B cell (primary cell): ENCODE data around the gene SOHLH2. TPM values are rescaled to one million over a fixed set of nuclear protein-coding genes. Genes with fewer than 3 reads are reported as not detected.

Experiments used
- ATAC-seq: fragments of 200-7000 bp; cut with Tn5 transposase; one replicate; pipeline ENCODE4 v1.10.0; 2021; ENCODE audit warnings: low read depth, mild to moderate bottlenecking, moderate number of reproducible peaks, moderate library complexity
- CTCF ChIA-PET: fragments of 350-600 bp; sonication (Branson Sonifier 250); formaldehyde crosslinking; loops from one replicate; lab custom pipeline; 2021; ENCODE audit warnings: antibody characterized with exemption, inconsistent platforms; lab: Charles Lee
- POLR2A ChIA-PET: fragments of 350-600 bp; sonication (Branson Sonifier 250); formaldehyde crosslinking; loops from one replicate; lab custom pipeline; 2021; ENCODE audit warnings: antibody characterized with exemption; lab: Charles Lee
- DNase-seq: peaks from one replicate; pipeline ENCODE4 v3.0.0; 2013
- H2AFZ ChIP-seq: 2 replicates; pipeline ENCODE4 v1.6.1; 2012; ENCODE audit warnings: mild to moderate bottlenecking, low read depth, low read length; ENCODE audit not compliant: insufficient read depth, poor library complexity, severe bottlenecking
- H3K27ac ChIP-seq, 2 donors: 1 replicate in 1 of 2; 2 replicates in 1 of 2; pipeline ENCODE4 v1.5.1; 2012 to 2013; ENCODE audit warnings: low read length in 2 of 2, mild to moderate bottlenecking in 2 of 2, moderate library complexity in 1 of 2
- H3K27me3 ChIP-seq, 4 experiments: fragments of 200-600 bp in 1 of 4; sonication (generic) in 1 of 4; replicated peaks in 1 of 4; 1 replicate in 2 of 4; 2 replicates in 2 of 4; pipeline versions ENCODE4 v1.6.1 to v1.7.0; 2013 to 2016; ENCODE audit warnings: low read length in 3 of 4, mild to moderate bottlenecking in 2 of 4, mixed read lengths in 1 of 4, moderate library complexity in 1 of 4; ENCODE audit not compliant: insufficient read depth in 4 of 4, control insufficient read depth in 3 of 4; ENCODE audit errors: control extremely low read depth in 1 of 4
- H3K36me3 ChIP-seq, 2 experiments: replicated peaks in 1 of 2; 1 replicate in 1 of 2; 2 replicates in 1 of 2; pipeline versions ENCODE4 v1.6.1 to v1.7.1; 2013; ENCODE audit warnings: low read length in 1 of 2; ENCODE audit not compliant: insufficient read depth in 2 of 2, control insufficient read depth in 1 of 2; ENCODE audit errors: control extremely low read depth in 1 of 2, extremely low read depth in 1 of 2
- H3K4me1 ChIP-seq, 2 donors: fragments of 200-600 bp in 1 of 2; sonication (generic) in 1 of 2; 1 replicate in 1 of 2; 2 replicates in 1 of 2; pipeline versions ENCODE4 v1.5.1 to v1.6.1; 2013 to 2017; ENCODE audit warnings: low read length in 2 of 2; ENCODE audit not compliant: control insufficient read depth in 2 of 2, insufficient read depth in 2 of 2
- H3K4me2 ChIP-seq: replicated peaks from 2 replicates; pipeline ENCODE3; 2012; ENCODE audit warnings: mild to moderate bottlenecking, low read depth, low read length; ENCODE audit not compliant: poor library complexity, severe bottlenecking
- H3K4me3 ChIP-seq, 5 experiments: fragments of 200-600 bp in 1 of 5; sonication (generic) in 1 of 5; 1 replicate in 3 of 5; 2 replicates in 2 of 5; pipeline versions ENCODE4 v1.5.1 to v1.7.0; 2011 to 2016; ENCODE audit warnings: low read length in 4 of 5, mild to moderate bottlenecking in 4 of 5, low read depth in 2 of 5, control low read depth in 1 of 5, moderate library complexity in 1 of 5; ENCODE audit not compliant: insufficient read depth in 1 of 5; ENCODE audit errors: control extremely low read depth in 1 of 5, extremely low read depth in 1 of 5
- H3K79me2 ChIP-seq: fragments of 200-600 bp; sonication (generic); one replicate; pipeline ENCODE4 v1.6.0; 2016; ENCODE audit warnings: low read length; ENCODE audit not compliant: control insufficient read depth, insufficient read depth
- H3K9ac ChIP-seq: fragments of 200-600 bp; sonication (generic); 2 replicates; pipeline ENCODE4 v1.6.1; 2017; ENCODE audit warnings: mild to moderate bottlenecking, low read length, moderate library complexity
- H3K9me3 ChIP-seq, 3 donors: one replicate each; pipeline versions ENCODE4 v1.6.1 to v1.7.1; 2013; ENCODE audit warnings: low read length in 2 of 3; ENCODE audit not compliant: control insufficient read depth in 2 of 3, insufficient read depth in 1 of 3; ENCODE audit errors: control extremely low read depth in 1 of 3
- H4K20me1 ChIP-seq: 2 replicates; pipeline ENCODE4 v1.6.0; 2012; ENCODE audit warnings: mild to moderate bottlenecking, low read length; ENCODE audit not compliant: insufficient read depth, control insufficient read depth, poor library complexity, severe bottlenecking
- H3K27ac Mint-ChIP-seq: one replicate; pipeline ENCODE4 v1.8.0; 2021; ENCODE audit warnings: mixed read lengths
- H3K27me3 Mint-ChIP-seq: one replicate; pipeline ENCODE4 v1.8.0; 2021; ENCODE audit warnings: mixed read lengths
- H3K4me1 Mint-ChIP-seq: one replicate; pipeline ENCODE4 v1.8.0; 2021; ENCODE audit warnings: mixed read lengths
- H3K4me3 Mint-ChIP-seq: one replicate; pipeline ENCODE4 v1.8.0; 2021; ENCODE audit warnings: mixed read lengths
- H3K9me3 Mint-ChIP-seq: one replicate; pipeline ENCODE4 v1.8.0; 2022; ENCODE audit warnings: mixed read lengths; ENCODE audit not compliant: insufficient read depth
- CTCF ChIP-seq: fragments of 200-600 bp; IDR thresholded peaks from one replicate; pipeline ENCODE4 v1.8.0; 2022; ENCODE audit warnings: antibody characterized with exemption, mild to moderate bottlenecking
- EZH2 ChIP-seq: IDR thresholded peaks from 2 replicates; pipeline ENCODE4 v1.6.1; 2012; ENCODE audit warnings: borderline replicate concordance, low read depth, mild to moderate bottlenecking, moderate library complexity, low read length; ENCODE audit not compliant: insufficient read depth, poor library complexity, severe bottlenecking
- WGBS: methylation state at CpG from one replicate; pipeline ENCODE4 v1.1.5; 2013; ENCODE audit warnings: missing lambda C conversion rate; ENCODE audit not compliant: insufficient coverage; 5-methylcytosine and 5-hydroxymethylcytosine counted together
- intact Hi-C: fragments of 100-400 bp; cut with micrococcal nuclease; formaldehyde crosslinking; loops from one replicate; pipeline ENCODE4 v1.10.0; 2022
- polyA plus RNA-seq: library from polyadenylated mRNA; depleted of rRNA; stranded (reverse); fragments of >200 nt; gene quantifications from 2 replicates; pipeline ENCODE4 v1.2.3, GENCODE V29; 2012
- total RNA-seq, 2 donors: library from RNA; stranded (reverse); fragments of 120-200 nt in 1 of 2; gene quantifications; 1 replicate in 1 of 2; 2 replicates in 1 of 2; pipeline versions ENCODE4 v1.2.3 to v1.2.4, GENCODE V29; 2013 to 2022

The SOHLH2 gene
- total and polyA plus RNA-seq, 2 donors (not counting 1 experiment from before 2014, with no cell fraction given): not detected

- no peak overlapping the region for H3K9ac ChIP-seq
- intact Hi-C loops: no loop called here
- no peaks in the 10 kb centered on the region for H3K79me2 ChIP-seq
- 86% methylated on average over 7 of the region's 7 CpGs for WGBS
- TF ChIP-seq CTCF (no peak), EZH2 (no peak)
- no peak overlapping the region for H2AFZ ChIP-seq
- no peaks in the 10 kb centered on the region for H3K4me1 Mint-ChIP-seq
- CTCF ChIA-PET: no interaction called here
- ATAC-seq (no peak), DNase-seq (no peak)
- H3K4me1 ChIP-seq: no peaks in the 10 kb centered on the region
- POLR2A ChIA-PET: no interaction called here
- no peak overlapping the region for H3K4me3 Mint-ChIP-seq
- no peaks in the 10 kb centered on the region for H3K36me3 ChIP-seq
- no peaks in the 10 kb centered on the region for H3K9me3 Mint-ChIP-seq
- no peak overlapping the region for H3K27ac Mint-ChIP-seq
- no peak overlapping the region for H3K4me2 ChIP-seq
- H4K20me1 ChIP-seq: no peaks in the 10 kb centered on the region
- no peaks in the 10 kb centered on the region for H3K27me3 ChIP-seq
- H3K27ac ChIP-seq: no peak overlapping the region
- no peak overlapping the region for H3K4me3 ChIP-seq
- H3K9me3 ChIP-seq: peaks cover 0 to 3% (median 0%) of the 10 kb centered on the region in 3 donors
- no peaks in the 10 kb centered on the region for H3K27me3 Mint-ChIP-seq
Measured at GRCh38 chr13:36174923-36175322, 39.4 kb downstream of the SOHLH2 start.

GRCh38 chr13:36173571-36174322 lies 40.6 kb downstream of the SOHLH2 start:
- Histone ChIP-seq H3K79me2 (no peaks in the 10 kb centered on the region), H2AFZ (no peak overlapping the region), H3K27ac (no peak overlapping the region), H3K4me1 (no peaks in the 10 kb centered on the region), H3K9ac (no peak overlapping the region), H3K27me3 (no peaks in the 10 kb centered on the region), H4K20me1 (no peaks in the 10 kb centered on the region), H3K36me3 (no peaks in the 10 kb centered on the region), H3K9me3 (no peaks in the 10 kb centered on the region), H3K4me3 (no peak overlapping the region), H3K4me2 (no peak overlapping the region)
- Mint-ChIP-seq H3K27me3 (no peaks in the 10 kb centered on the region), H3K9me3 (no peaks in the 10 kb centered on the region), H3K27ac (no peak overlapping the region), H3K4me3 (no peak overlapping the region), H3K4me1 (no peaks in the 10 kb centered on the region)
- ChIA-PET CTCF (no interaction called here), POLR2A (no interaction called here)
- no peak for DNase-seq
- TF ChIP-seq EZH2: no peak
- no peak for TF ChIP-seq CTCF
- no CpG with 5 or more reads among the region's 4 CpGs for WGBS
- intact Hi-C loops: no loop called here
- no peak for ATAC-seq
